Mesangial cell (primary cell): ENCODE measurements around the gene SPACA7. TPM values are rescaled to one million over a fixed set of nuclear protein-coding genes. Genes with fewer than 3 reads are reported as not detected.

Experiments used
- total RNA-seq: library from RNA; depleted of rRNA; stranded (reverse); fragments of >200 nt; gene quantifications from 2 replicates; pipeline ENCODE4 v1.2.3, GENCODE V29; 2015

SPACA7 gene
- total RNA-seq: not detected in 2 replicates

GRCh38 chr13:112376050-112376681 lies at the start of gene SPACA7:
SPACA7 (plus strand) TSS chr13:112376355; CDS start chr13:112376386, 31 bp downstream.

Other genes with a start within 250 kb of the SPACA7 start
- gene TUBGCP3, start 211.8 kb downstream of the SPACA7 start, total RNA-seq: 13.4 and 20.4 TPM in 2 replicates